Stimulated activated CD4-positive, alpha-beta T cell treated with anti-CD3 and anti-CD28 coated beads, Interleukin-4, amount 100 ng/mL, for 24 hours (primary cell): ENCODE results near the gene IRF6.

Experiments
- DNase-seq: peaks from one replicate; pipeline ENCODE4 v3.0.0-alpha.2; 2020

Gene IRF6

DNA sequence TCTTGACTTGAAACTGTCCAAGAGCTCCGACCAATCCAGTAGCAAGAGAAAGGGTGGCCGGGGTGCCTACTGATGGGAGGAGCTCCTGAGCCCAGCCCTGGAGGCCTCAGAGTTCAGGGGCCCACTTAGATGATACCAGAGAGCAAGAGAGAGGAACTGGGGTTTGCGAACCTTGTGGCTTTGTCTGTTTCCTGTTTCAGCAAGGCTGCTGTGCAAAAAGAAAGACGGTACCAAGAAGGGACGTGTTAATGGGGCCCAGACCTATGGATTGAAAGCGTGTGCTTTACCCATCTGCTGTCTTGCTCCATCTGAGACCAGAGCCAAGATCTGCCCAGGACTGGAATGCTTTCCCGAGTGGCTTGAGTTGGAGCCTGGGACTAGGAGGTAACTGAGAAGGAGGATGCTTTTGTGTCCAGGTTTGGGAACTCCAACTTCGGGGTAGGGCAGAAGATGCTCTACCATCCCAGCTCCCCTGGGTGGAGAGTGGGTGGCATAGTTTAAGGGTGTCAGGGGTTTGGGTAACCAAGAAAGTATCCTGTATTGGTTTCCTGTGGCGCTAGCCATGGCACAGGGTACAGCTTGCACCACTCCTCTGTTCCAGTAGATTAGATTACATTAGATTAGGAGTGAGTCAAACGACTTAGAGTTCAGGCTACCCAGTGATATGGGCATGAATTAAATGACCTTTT, 49.9 kb downstream of the IRF6 start, which contains the start of gene TRAF3IP3:
Gene TRAF3IP3, plus strand, starts transcription at position 128 of the 689 bp plus-strand sequence. CDS start 3,987 bp downstream, outside the sequence.
- peak; percentile 83 for DNase-seq

DNA sequence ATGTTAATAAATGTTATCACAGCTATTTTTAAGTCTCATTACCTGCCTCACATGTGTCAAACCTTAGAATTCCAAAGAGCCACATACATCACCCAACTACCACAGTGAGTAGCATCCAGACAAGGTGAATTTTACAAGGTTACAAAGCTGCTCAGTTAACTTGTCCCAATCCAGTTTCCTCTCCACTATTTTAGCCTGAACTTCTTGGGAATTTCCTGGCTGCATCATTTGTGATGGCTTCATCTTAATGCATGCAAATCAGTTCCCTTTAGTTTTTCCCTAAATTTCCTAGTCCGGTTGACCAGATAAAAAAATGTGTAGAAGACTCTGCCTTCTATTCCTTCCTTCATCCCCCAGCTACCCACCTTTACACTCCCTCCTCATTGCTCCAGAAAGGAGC, 50.7 kb downstream of the IRF6 start:
- DNase-seq: no peak

DNA sequence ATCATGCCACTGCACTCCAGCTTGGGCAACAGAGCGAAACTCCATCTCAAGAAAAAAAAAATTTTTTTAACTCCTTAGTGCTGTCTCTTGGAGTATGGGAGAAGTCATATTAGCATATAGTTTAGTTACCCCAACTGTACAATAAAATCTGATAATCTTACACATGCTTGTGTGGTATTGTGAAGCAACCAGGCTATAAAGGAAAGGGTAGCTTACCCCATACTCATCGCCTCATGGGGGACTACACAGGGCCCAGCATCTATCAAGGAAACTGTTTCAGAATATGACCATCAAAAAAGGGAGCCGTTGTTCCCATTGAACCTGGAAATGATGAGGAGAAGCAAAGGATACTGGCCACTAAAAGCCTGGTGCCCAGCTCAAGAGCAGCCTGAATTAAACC, 53.1 kb downstream of the IRF6 start:
- DNase-seq: no peak

DNA sequence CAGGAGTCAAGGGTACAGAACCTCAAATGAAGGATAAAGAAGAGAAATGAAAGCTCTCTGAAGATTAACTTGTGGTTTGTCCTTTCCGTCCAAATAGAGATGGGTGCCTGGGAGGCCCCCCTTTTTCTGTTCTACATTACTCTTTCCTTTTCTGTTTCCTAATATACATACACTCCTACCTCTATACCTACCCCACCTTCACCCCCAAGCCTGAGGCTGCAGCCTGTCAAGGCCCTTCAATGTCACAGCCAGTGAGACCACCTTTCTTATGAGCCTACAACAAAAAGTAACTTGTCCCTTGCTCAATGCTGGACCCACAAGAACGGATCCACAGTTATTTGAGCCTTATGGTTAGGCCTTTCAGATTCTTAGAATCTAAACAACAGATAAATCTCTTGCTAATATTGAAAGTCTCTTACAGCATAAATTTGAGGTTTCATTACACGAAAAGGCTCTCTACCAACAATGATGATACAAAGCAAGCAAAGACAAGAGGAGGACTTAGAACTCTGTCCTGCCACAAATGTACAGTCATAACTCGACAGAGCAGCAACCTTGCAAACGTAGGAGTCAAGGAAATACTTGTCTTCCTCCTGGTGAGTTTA, 54.2 kb downstream of the IRF6 start:
- DNase-seq: peak; percentile 60

DNA sequence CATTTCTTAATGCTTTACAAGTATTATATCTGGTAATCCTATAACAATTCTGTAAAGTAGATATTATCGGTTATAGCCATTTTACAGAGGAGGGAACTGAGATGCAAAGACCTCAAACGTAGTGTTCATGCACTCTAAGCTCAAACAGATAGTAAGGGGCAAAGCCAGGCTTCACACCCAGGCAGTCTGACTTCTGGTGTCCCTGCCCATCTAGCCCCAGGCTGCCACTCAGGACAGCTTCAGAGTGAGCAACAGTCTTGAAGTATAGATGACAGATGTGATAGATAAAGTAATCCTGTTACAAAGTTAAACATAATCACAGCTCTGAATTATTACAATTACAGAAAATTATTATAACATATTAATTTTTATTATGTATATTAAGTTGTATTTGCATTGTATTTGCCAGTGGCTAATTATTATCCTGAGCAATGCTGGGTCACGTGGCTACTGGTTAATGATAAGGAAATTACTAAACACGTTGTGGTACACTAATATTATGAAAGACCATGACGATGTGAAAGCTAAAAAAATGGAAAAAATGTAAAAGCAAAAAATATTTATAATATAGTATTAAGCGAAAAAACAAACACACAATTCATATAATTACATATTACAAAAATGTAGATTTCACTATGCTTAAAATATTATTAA, 56.1 kb downstream of the IRF6 start:
- no peak for DNase-seq

DNA sequence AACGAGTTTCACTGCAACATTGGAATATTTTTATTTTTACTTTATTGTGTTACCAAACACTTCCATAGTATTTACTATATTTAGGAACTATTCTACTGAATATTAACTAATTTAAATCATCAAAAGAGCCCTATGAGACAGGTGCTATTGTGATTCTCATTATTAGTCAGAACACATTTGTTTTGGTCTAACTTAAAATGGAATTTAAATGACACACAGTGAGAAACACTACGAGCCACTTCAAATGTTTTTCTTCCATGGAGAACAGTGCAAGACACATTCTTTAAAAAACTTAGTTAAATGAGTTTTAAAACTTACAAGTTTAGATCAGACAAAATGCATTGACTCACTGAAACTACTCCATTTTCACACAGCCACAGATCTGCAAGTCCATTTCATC, 56.7 kb downstream of the IRF6 start:
- DNase-seq: no peak

DNA sequence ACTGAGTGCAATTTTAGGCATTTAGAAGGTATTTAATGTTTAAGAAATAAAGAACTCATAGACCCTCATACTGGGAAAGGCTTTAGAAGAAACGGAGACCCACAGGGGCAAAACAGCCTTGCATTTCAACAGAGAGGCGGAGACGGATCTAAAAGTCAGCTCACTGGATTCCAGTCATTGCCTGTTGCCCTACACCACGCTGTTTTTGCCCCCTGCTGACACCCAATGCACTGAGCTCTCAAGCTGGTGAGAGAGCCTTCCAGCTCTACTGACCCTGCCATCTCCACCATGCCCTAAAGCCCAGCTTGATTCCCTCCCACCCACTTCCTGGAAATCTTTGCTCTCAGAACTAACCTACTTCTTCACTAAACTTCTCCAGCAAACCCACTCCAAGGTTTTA, 57.3 kb downstream of the IRF6 start:
- no peak for DNase-seq

DNA sequence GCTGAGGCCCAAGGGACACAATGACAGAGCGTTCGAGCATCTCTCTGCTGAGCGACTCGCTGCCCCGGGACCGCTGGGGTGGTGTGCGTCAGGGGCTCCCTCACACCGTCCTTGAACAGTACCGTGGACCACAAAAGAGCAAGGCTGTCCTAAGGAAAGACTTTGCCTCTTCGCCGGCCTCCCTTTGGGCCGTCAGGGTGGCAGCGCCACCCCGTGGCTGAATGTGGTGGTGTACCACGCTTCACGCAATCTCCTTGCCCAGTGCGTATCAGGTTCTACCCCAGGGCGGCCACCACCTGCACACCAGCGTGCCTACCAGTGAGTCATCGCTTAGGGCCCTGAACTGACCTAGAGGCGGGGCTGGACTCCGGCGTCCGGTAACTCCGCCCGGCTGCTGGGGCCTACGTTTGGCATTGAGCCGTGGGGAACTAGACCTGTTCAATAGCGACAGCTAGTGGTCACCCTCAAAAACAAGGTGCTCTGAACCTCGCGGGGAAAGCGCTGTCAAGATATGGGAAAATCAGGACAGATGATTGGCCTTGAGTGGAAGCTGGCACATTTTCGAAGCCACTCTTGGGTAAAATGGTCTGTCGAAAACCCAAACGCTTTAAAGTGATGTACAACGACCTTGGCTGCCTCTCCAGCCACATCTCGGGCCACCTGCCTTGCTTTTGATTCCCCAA, 58.2 kb downstream of the IRF6 start:
- DNase-seq: peak; percentile 90

DNA sequence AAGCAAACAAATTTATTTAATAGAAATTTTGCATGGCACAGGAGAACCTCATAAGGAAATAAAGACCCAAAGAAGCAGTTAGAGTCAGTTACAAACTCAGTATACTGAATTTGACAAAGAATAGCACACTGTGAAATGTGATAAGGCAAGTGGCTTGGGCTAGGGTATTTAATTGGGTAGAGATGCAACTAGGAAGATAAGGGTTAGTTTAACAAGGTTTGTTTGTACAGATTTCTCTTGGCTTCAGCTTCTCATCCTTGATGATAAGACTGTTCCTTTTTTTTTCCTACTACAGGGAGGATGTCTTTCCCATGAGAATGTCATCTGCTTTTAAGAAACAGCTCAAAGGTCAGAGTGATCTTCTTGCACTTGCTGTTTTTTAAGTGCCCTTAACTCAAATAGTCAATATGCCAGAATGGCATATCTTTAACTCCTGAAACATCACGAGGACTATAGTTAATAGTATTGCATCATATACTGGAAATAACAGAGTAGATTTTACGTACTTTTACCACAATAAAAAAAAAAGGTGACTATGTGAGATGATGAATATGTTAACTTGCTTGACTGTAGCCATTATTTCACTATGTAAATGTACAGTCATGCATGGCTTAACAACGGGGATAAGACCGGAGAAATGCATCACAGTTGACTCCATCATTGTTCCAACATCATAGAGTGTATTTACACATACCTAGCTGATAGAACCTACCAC, 59.3 kb downstream of the IRF6 start:
- no peak for DNase-seq

DNA sequence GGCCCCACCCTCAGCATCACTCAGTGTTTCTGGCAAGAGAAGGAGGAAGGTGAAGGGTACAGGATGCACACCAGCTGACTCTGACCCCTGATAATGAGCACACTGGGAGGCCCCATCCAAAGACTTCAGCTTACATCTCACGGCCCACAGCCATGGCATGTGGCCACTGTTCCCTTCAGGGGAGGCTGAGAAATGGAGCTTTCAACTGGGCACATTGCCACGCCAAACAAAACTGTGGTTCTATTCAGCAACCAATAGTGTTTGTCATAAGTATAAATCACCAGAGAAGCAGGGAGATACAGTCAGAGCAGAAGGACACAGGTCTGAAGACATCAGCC, 62.8 kb downstream of the IRF6 start:
- no peak for DNase-seq

DNA sequence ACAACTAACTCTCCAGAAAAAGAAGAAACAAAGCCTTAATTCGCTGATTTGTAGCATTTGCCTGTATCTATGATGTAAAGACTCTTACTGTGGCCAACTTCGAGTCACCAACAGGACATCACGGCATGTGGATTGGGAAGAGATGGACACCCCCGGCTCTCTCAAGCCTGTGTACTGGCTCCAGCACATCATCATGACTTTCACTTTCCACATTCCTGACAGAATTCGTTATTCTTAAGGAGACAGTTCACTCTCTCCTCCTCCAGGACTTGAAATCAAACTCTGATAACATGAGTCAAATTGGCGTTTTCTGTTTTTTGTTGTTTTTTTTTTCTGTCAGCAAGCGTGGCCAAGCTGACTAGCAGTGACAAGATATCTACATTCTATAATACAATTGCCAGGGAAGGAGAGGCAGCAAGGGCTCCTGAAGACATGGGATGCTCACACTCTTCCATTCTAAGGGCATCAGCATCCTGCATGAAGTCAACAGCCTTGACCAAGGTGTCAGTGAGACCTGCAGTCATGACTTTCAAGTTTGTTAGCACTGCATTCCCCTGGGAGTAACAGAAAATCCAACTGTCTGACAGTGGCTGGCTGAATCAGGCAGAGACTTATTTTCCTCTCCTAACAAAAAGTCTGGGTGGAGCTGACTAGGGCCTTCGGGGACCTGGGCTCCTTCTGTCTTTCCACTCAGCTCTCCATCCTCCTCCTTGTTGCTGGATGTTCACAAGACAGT, 63.4 kb downstream of the IRF6 start:
- no peak for DNase-seq

DNA sequence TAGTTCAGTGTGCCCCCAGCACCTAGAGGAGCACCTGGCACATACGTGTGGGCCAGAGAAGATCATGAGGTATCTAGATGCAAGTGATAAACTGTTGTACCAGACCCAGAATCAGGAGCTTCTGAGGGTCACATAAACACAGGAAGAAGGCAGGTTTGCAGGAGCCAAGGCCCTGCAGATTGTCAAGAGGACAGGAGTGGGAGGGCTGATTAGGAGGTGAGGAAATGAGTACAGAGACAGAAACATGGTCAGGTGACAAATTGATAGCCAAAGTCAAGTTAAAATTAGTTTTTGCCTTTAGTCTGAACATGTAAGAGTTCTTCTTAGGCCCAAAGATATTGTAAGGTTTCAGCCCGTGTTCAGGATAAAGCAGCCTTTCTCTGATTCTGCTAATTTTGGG, 64.1 kb downstream of the IRF6 start:
- DNase-seq: no peak

DNA sequence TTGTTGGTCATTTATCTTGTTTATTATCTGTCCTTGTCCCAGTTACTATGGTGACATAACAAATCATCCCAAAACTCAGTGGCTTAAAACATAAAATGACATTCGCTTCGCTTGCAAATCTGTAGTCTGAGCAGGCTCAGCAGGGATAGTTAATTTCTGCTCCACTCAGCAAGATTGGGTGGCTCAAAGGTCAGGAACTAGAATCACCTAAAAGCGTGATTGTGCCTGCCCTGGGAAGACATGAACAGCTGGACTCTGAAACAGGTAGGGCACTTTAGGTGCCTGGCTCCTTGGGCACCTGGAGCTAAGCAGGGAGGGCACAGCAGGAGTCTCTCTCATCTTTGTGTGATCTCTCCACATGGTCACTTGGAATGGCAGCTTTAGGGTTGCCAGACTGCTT, 64.7 kb downstream of the IRF6 start:
- DNase-seq: no peak

DNA sequence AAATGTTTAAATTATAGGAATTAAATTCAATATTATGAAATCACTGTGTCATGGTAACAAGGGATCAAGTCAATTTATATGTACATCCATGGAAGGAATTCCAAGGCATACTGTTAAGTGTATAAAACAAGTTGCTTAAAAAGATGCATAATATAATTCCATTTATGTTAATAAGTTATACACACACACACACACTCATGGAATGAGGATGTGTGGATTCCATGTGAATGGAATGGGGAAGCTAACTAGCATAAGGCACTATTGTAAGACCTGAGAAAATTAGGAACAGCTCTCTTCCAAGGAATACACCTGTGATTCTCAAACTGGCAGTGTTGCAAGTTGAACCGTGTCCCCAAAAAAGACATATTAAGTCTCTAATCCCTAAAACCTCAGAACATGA, 67.7 kb downstream of the IRF6 start:
- no peak for DNase-seq

DNA sequence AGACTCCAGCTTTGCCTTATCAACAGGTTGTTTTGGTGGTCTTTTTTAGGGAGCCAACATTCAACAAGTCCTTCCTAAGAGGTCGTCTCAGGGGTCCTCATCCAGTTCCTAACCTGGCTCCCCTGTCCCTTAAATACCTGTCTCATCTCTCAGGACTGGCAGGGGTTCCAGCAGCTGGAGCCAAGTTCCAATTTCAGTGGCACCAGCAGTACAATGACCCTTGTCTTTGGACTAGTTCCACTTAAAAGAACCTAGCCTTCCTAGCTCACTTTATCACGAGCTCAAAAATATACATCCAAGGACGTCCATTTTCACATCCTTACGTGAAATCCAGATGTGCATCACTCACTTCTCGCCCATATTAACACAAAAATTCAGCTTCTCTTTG, 68.8 kb downstream of the IRF6 start:
- DNase-seq: no peak

DNA sequence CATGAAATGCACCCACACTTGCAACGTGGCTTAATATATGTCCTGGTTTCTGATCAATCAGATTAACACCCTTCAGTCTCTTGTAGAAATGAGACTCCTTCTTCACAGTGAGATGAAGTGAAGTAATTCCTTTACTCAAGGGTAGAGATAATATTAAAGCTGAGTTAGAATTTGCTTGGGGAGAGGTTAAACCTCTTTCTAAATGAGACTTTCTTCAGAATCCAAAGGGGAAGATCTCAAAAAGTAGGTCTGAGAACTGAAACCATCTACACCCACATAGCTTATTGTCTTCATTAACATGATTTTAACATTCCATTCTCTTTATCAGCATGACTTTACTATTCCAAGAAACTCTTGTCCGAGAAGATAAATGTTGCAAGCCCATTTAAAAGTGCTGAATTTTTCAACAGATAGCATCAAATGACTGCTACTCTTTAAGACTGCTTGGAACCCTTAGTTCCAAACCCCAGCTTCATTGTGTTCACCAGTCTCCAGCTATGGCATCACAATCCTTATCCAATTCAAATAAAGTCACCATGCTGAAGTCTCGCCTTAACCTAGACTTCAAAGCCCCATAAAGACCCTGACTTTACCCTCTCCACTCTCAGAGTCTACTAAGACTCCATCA, 69.3 kb downstream of the IRF6 start:
- DNase-seq: no peak
